BLaER1 treated with 17β-estradiol and CSF1 and Interleukin-3, amounts not matched to agents 10 nM and 100 nM (cell line): Measurements from ENCODE around the gene KPNA6.
"Not testable (repeated sequence)": the region's sequence is repeated elsewhere in the genome, so short reads cannot be mapped to it uniquely, and the experiment has no call there.

Experiments used
- H3K27ac ChIP-seq, 11 experiments: shearing (Covaris generic); formaldehyde crosslinking; 2 replicates each; pipeline ENCODE4 v1.8.1; 2022
- H3K27me3 ChIP-seq, 11 experiments: shearing (Covaris generic); formaldehyde crosslinking; 2 replicates each; pipeline ENCODE4 v1.8.1; 2022
- H3K36me3 ChIP-seq, 11 experiments: shearing (Covaris generic); formaldehyde crosslinking; 2 replicates each; pipeline ENCODE4 v1.8.1; 2022
- H3K4me1 ChIP-seq, 10 experiments: shearing (Covaris generic); formaldehyde crosslinking; 2 replicates each; pipeline ENCODE4 v1.8.1; 2022
- H3K4me2 ChIP-seq, 11 experiments: shearing (Covaris generic); formaldehyde crosslinking; 2 replicates each; pipeline ENCODE4 v1.8.1; 2022
- H3K4me3 ChIP-seq, 10 experiments: shearing (Covaris generic); formaldehyde crosslinking; 2 replicates each; pipeline ENCODE4 v1.8.1; 2022
- H3K9ac ChIP-seq, 11 experiments: shearing (Covaris generic); formaldehyde crosslinking; 2 replicates each; pipeline ENCODE4 v1.8.1; 2022
- H3K9me3 ChIP-seq, 11 experiments: shearing (Covaris generic); formaldehyde crosslinking; replicated peaks in 1 of 11; 2 replicates each; pipeline ENCODE4 v1.8.1; 2022
- H4K20me1 ChIP-seq, 11 experiments: shearing (Covaris generic); formaldehyde crosslinking; 2 replicates each; pipeline ENCODE4 v1.8.1; 2022
- Cebpa-rat ChIP-seq, 11 experiments: shearing (Covaris generic); IDR thresholded peaks; 2 replicates each; pipeline ENCODE4 v1.8.1; 2022

The KPNA6 gene

GRCh38 chr1:32122151-32122550 is 14.3 kb downstream of the KPNA6 start:
- H3K27ac ChIP-seq: peak overlapping the region in 8 of 11 experiments; percentile 16 to 62 (median 50); a peak in 12 of 22 replicates
- H4K20me1 ChIP-seq: peaks cover 88 to 100% (median 96%) of the 10 kb centered on the region in 11 experiments
- H3K4me3 ChIP-seq: no peak overlapping the region
- H3K4me2 ChIP-seq: peak overlapping the region; percentile 7 to 76 (median 42); a peak in 18 of 22 replicates
- TF ChIP-seq Cebpa-rat (IDR thresholded peaks at IDR 0.05): no peak
- no peaks in the 10 kb centered on the region for H3K9me3 ChIP-seq
- no peaks in the 10 kb centered on the region for H3K27me3 ChIP-seq
- H3K9ac ChIP-seq: peak overlapping the region in 7 of 11 experiments; percentile 0 to 59 (median 36); a peak in 8 of 22 replicates
- peaks cover 23 to 63% (median 35%) of the 10 kb centered on the region in 10 experiments; a peak in 19 of 20 replicates for H3K4me1 ChIP-seq
- H3K36me3 ChIP-seq: peaks cover 0 to 49% (median 11%) of the 10 kb centered on the region in 11 experiments; a peak in 12 of 22 replicates

- Histone ChIP-seq H4K20me1 (peaks cover 85 to 99% (median 95%) of the 10 kb centered on the region in 11 experiments), H3K36me3 (peaks cover 0 to 45% (median 13%) of the 10 kb centered on the region in 11 experiments; a peak in 12 of 22 replicates), H3K4me1 (peaks cover 32 to 69% (median 45%) of the 10 kb centered on the region in 10 experiments), H3K4me2 (peak overlapping the region in 1 of 11 experiments; percentile 76; a peak in 1 of 22 replicates)
- H3K4me3 ChIP-seq, H3K9ac ChIP-seq, H3K9me3 ChIP-seq, H3K27me3 ChIP-seq, H3K27ac ChIP-seq: not testable (repeated sequence)
Observed at GRCh38 chr1:32123361-32123760, 15.5 kb downstream of the KPNA6 start.

- H3K27ac ChIP-seq: no peak overlapping the region
- H3K36me3 ChIP-seq: peaks cover 3 to 60% (median 20%) of the 10 kb centered on the region in 11 experiments
- H3K9me3 ChIP-seq: no peaks in the 10 kb centered on the region
- peaks cover 87 to 99% (median 96%) of the 10 kb centered on the region in 11 experiments for H4K20me1 ChIP-seq
- H3K27me3 ChIP-seq: no peaks in the 10 kb centered on the region
- no peak overlapping the region for H3K9ac ChIP-seq
- no peak for TF ChIP-seq Cebpa-rat (IDR thresholded peaks at IDR 0.05)
- peaks cover 43 to 70% (median 58%) of the 10 kb centered on the region in 10 experiments for H3K4me1 ChIP-seq
- H3K4me3 ChIP-seq: no peak overlapping the region
- H3K4me2 ChIP-seq: no peak overlapping the region
Observed at GRCh38 chr1:32125313-32125712, 17.5 kb downstream of the KPNA6 start.

- H3K27me3 ChIP-seq: no peaks in the 10 kb centered on the region
- peak overlapping the region in 7 of 11 experiments; percentile 3 to 46 (median 24); a peak in 9 of 22 replicates for H3K4me2 ChIP-seq
- no peaks in the 10 kb centered on the region for H3K9me3 ChIP-seq
- H3K9ac ChIP-seq: no peak overlapping the region
- TF ChIP-seq Cebpa-rat (IDR thresholded peaks at IDR 0.05): no peak
- no peak overlapping the region for H3K4me3 ChIP-seq
- H3K27ac ChIP-seq: no peak overlapping the region
- H4K20me1 ChIP-seq: peaks cover 81 to 99% (median 95%) of the 10 kb centered on the region in 11 experiments
- H3K4me1 ChIP-seq: peaks cover 33 to 55% (median 44%) of the 10 kb centered on the region in 10 experiments
- H3K36me3 ChIP-seq: peaks cover 14 to 61% (median 29%) of the 10 kb centered on the region in 11 experiments
Observed at GRCh38 chr1:32126770-32127169, 18.9 kb downstream of the KPNA6 start.

- Histone ChIP-seq H3K27ac (no peak overlapping the region), H3K4me1 (peaks cover 25 to 53% (median 35%) of the 10 kb centered on the region in 10 experiments), H3K9me3 (no peaks in the 10 kb centered on the region), H3K36me3 (peaks cover 20 to 69% (median 34%) of the 10 kb centered on the region in 11 experiments), H3K4me2 (peak overlapping the region in 9 of 11 experiments; percentile 0 to 30 (median 17); a peak in 14 of 22 replicates), H3K27me3 (no peaks in the 10 kb centered on the region), H3K4me3 (no peak overlapping the region), H3K9ac (no peak overlapping the region; a peak in 1 of 22 replicates), H4K20me1 (peaks cover 73 to 99% (median 95%) of the 10 kb centered on the region in 11 experiments)
- no peak for TF ChIP-seq Cebpa-rat (IDR thresholded peaks at IDR 0.05)
Observed at GRCh38 chr1:32127409-32128198, 19.7 kb downstream of the KPNA6 start.

GRCh38 chr1:32128479-32128878 is 20.6 kb downstream of the KPNA6 start:
- H3K4me1 ChIP-seq: peaks cover 27 to 53% (median 42%) of the 10 kb centered on the region in 10 experiments
- H4K20me1 ChIP-seq: peaks cover 72 to 99% (median 94%) of the 10 kb centered on the region in 11 experiments
- H3K4me3 ChIP-seq: no peak overlapping the region
- H3K9me3 ChIP-seq: no peaks in the 10 kb centered on the region
- H3K27ac ChIP-seq: peak overlapping the region in 1 of 11 experiments; percentile 3; a peak in 1 of 22 replicates
- no peak for TF ChIP-seq Cebpa-rat (IDR thresholded peaks at IDR 0.05)
- H3K36me3 ChIP-seq: peaks cover 20 to 78% (median 42%) of the 10 kb centered on the region in 11 experiments
- H3K27me3 ChIP-seq: no peaks in the 10 kb centered on the region
- peak overlapping the region; percentile 50 to 75 (median 65); a peak in 21 of 22 replicates for H3K4me2 ChIP-seq
- H3K9ac ChIP-seq: peak overlapping the region in 1 of 11 experiments; percentile 28; a peak in 1 of 22 replicates

GRCh38 chr1:32128964-32129363 is 21.1 kb downstream of the KPNA6 start:
- Histone ChIP-seq H3K4me3 (no peak overlapping the region), H4K20me1 (peaks cover 73 to 99% (median 94%) of the 10 kb centered on the region in 11 experiments), H3K27me3 (no peaks in the 10 kb centered on the region), H3K9me3 (no peaks in the 10 kb centered on the region), H3K36me3 (peaks cover 20 to 82% (median 47%) of the 10 kb centered on the region in 11 experiments), H3K4me2 (peak overlapping the region; percentile 50 to 75 (median 65)), H3K27ac (peak overlapping the region in 1 of 11 experiments; percentile 3; a peak in 1 of 22 replicates), H3K4me1 (peaks cover 27 to 54% (median 41%) of the 10 kb centered on the region in 10 experiments), H3K9ac (peak overlapping the region in 1 of 11 experiments; percentile 28; a peak in 1 of 22 replicates)
- no peak for TF ChIP-seq Cebpa-rat (IDR thresholded peaks at IDR 0.05)

GRCh38 chr1:32133950-32134280 is 26.1 kb downstream of the KPNA6 start:
- not testable (repeated sequence) for H3K9me3 ChIP-seq, H3K9ac ChIP-seq, H3K27me3 ChIP-seq, H3K4me3 ChIP-seq, H3K4me2 ChIP-seq
- Histone ChIP-seq H3K36me3 (peaks cover 28 to 100% (median 70%) of the 10 kb centered on the region in 11 experiments), H3K4me1 (peaks cover 9 to 34% (median 21%) of the 10 kb centered on the region in 10 experiments), H3K27ac (peak overlapping the region in 7 of 11 experiments; percentile 30 to 50 (median 42); a peak in 9 of 22 replicates), H4K20me1 (peaks cover 77 to 100% (median 97%) of the 10 kb centered on the region in 11 experiments)

- no peak overlapping the region for H3K4me2 ChIP-seq
- no peak overlapping the region for H3K27ac ChIP-seq
- H3K9ac ChIP-seq: no peak overlapping the region
- no peaks in the 10 kb centered on the region for H3K27me3 ChIP-seq
- no peaks in the 10 kb centered on the region for H3K9me3 ChIP-seq
- no peak overlapping the region for H3K4me3 ChIP-seq
- TF ChIP-seq Cebpa-rat (IDR thresholded peaks at IDR 0.05): no peak
- H3K4me1 ChIP-seq: peaks cover 0 to 25% (median 15%) of the 10 kb centered on the region in 10 experiments; a peak in 15 of 20 replicates
- H4K20me1 ChIP-seq: peaks cover 88 to 100% (median 98%) of the 10 kb centered on the region in 11 experiments
- H3K36me3 ChIP-seq: peaks cover 10 to 77% (median 47%) of the 10 kb centered on the region in 11 experiments; a peak in 20 of 22 replicates
Observed at GRCh38 chr1:32137111-32137510, 29.3 kb downstream of the KPNA6 start.
